ENCODE measurements around the gene RAB44. TPM values are rescaled to one million over a fixed set of nuclear protein-coding genes. Genes with fewer than 3 reads are reported as not detected.

The RAB44 gene
- total and polyA plus RNA-seq, 9 donors, result 0.04 to 0.15 (median 0.12) TPM; not detected in 3

DNA sequence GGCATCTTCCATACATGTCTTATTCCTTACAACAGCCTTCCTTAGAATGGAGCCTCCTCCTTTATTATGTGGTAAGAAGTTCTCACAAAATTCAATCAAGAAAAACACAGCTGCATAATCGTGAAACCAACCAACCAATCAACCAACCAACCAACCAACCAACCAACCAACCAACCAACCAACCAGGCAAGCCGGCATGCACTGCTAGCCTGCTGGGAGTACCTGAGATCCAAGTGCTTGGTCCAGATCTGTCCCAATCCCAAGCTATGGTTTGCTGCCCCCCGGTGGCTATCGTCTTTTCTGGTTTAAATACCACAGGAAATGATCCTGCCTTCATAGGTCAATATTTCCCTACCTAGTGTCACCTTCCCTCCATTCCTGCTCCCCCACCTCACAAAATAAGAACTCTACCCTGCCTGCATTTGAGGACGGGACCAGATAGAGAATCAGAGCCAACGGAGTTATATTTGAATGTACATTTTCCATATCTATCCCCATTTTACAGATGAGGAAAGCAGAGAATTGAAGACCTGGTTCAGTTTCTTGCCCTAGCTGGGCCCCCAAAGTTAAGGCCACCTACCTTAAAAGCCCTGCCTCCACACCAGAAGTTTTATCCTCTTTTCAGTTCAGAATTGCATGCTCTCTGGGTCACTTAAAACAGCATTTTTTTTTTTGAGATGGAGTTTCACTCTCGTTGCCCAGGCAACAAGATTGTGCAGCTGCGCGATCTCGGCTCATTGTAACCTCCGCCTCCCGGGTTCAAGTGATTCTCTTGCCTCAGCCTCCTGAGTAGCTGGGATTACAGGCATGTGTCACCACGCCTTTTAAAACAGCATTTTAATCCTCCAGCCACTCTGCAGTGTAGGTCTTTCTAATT, 27.1 kb downstream of the RAB44 start:
- WGBS, 3 donors, result 32 to 45% (median 32%) methylated on average over 13 of the region's 13 CpGs
- H3K4me1 ChIP-seq (ENCODE audit: insufficient read depth), result no peaks in the 10 kb centered on the region
- no peaks in the 10 kb centered on the region for H3K36me3 ChIP-seq
- H3K9me3 ChIP-seq, result no peaks in the 10 kb centered on the region
- H3K27ac ChIP-seq, result no peak overlapping the region
- DNase-seq, result peak; percentile 51 to 78 (median 68)
- H3K4me3 ChIP-seq, result no peak overlapping the region
- intact Hi-C loops (cut with DNase I), result no loop called here
- no peak for TF ChIP-seq POLR2A (IDR thresholded peaks at IDR 0.05)
- TF ChIP-seq, protein P1, sequence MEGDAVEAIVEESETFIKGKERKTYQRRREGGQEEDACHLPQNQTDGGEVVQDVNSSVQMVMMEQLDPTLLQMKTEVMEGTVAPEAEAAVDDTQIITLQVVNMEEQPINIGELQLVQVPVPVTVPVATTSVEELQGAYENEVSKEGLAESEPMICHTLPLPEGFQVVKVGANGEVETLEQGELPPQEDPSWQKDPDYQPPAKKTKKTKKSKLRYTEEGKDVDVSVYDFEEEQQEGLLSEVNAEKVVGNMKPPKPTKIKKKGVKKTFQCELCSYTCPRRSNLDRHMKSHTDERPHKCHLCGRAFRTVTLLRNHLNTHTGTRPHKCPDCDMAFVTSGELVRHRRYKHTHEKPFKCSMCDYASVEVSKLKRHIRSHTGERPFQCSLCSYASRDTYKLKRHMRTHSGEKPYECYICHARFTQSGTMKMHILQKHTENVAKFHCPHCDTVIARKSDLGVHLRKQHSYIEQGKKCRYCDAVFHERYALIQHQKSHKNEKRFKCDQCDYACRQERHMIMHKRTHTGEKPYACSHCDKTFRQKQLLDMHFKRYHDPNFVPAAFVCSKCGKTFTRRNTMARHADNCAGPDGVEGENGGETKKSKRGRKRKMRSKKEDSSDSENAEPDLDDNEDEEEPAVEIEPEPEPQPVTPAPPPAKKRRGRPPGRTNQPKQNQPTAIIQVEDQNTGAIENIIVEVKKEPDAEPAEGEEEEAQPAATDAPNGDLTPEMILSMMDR (IDR thresholded peaks at IDR 0.05), result peak; percentile 5 to 30 (median 24)
- H3K27me3 ChIP-seq, result no peaks in the 10 kb centered on the region

DNA sequence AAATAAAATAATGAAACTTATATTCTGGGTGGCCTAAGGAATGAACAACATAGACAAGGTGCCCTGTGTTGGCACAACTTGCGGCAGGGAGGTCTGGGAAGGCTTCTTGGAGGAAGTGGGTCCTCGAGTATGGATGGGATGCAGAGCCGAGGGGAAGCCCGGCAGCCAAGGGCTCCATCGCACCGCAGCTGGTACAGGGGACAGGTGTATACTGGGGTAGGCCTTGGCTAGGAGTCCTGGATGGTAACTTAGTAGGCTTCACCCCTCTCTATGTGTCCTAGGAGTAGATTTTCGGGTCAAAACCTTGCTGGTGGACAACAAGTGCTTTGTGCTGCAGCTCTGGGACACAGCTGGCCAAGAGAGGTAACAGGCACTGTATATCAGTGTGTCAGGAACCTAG, 28.0 kb downstream of the RAB44 start:
- no peaks in the 10 kb centered on the region for H3K4me1 ChIP-seq (ENCODE audit: insufficient read depth)
- no peak overlapping the region for H3K4me3 ChIP-seq
- intact Hi-C loops (cut with DNase I), result no loop called here
- H3K9me3 ChIP-seq, result no peaks in the 10 kb centered on the region
- no peak overlapping the region for H3K27ac ChIP-seq
- H3K36me3 ChIP-seq, result no peaks in the 10 kb centered on the region
- WGBS, 3 donors, result 83 to 90% (median 85%) methylated on average over 7 of the region's 7 CpGs
- no peak for DNase-seq
- TF ChIP-seq, protein P1 (IDR thresholded peaks at IDR 0.05), result no peak
- TF ChIP-seq EP300 (IDR thresholded peaks at IDR 0.05) (no peak), POLR2A (IDR thresholded peaks at IDR 0.05) (no peak)
- no peaks in the 10 kb centered on the region for H3K27me3 ChIP-seq

DNA sequence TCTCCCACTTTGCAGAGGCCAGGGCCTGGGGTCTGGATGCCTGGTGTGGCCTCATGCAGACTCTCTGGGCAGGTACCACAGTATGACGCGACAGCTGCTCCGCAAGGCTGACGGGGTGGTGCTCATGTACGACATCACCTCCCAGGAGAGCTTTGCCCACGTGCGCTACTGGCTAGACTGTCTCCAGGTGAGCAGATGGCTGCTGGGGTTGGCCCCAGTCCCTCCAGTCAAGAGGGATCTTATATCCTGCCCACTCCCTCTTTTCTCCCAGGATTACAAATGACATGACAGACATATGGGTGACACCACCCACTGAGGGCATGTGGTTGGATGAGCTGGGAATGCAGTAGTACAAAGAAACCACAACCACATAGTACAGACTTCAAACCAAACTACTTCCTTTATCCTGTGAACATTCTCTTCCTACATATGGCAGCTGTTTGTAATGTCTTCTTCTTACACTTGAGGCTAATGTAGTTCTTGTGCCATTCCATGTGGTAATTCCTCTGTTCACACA, 29.9 kb downstream of the RAB44 start:
- no peaks in the 10 kb centered on the region for H3K9me3 ChIP-seq
- no peaks in the 10 kb centered on the region for H3K4me1 ChIP-seq (ENCODE audit: insufficient read depth)
- no peaks in the 10 kb centered on the region for H3K36me3 ChIP-seq
- intact Hi-C loops (cut with DNase I), result no loop called here
- H3K27ac ChIP-seq, result no peak overlapping the region
- no peak for TF ChIP-seq POLR2A (IDR thresholded peaks at IDR 0.05)
- TF ChIP-seq, protein P1 (IDR thresholded peaks at IDR 0.05), result no peak
- 88 to 95% (median 91%) methylated on average over 7 of the region's 7 CpGs for WGBS, 3 donors
- H3K4me3 ChIP-seq, result no peak overlapping the region
- no peak for DNase-seq
- H3K27me3 ChIP-seq, result no peaks in the 10 kb centered on the region

DNA sequence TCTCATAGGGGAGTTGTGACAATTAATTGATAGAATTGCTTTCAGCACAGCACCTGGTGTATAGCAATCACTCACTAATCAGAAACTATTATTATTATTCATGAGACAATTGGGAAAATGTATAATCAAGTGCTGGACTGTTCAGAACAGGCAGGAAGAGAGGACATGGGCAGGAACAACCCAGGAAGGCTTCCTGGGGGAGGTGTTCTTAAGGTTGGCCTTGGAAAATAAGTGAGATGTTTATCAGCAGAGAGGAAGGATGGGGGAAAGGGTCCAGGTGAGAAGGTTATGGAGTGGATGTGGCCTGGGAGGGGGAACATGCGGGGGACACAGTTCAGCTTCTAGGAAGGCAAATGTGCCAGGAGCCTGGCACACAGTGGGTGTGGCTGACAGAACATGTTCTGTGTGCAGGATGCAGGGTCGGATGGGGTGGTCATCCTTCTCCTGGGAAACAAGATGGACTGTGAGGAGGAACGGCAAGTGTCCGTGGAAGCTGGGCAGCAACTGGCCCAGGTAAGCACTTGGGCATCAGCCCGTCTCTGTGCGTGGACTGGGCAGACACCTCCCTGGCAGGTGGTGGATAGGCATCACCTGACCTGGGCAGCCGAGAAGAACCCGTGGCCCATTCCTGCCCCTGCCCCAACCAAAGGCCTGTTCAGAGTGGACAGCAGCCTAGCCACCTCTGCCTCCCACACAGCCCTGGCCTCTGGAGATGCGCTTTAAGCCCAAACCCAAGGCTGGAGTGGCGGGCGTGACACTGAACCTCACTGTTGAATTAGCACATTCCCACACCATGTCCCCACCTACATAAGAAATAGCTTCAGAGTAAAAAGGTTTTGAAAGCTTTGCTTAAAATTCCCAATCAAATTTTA, 30.9 kb downstream of the RAB44 start:
- TF ChIP-seq, protein P1 (IDR thresholded peaks at IDR 0.05), result no peak
- intact Hi-C loops (cut with DNase I), result no loop called here
- Histone ChIP-seq H3K36me3 (no peaks in the 10 kb centered on the region), H3K27ac (no peak overlapping the region), H3K9me3 (no peaks in the 10 kb centered on the region), H3K4me3 (no peak overlapping the region), H3K4me1 (ENCODE audit: insufficient read depth) (no peaks in the 10 kb centered on the region), H3K27me3 (no peaks in the 10 kb centered on the region)
- WGBS, 3 donors, result 68 to 73% (median 71%) methylated on average over 11 of the region's 11 CpGs
- no peak for DNase-seq
